NCI-H345 treated with DMSO at 0.1 percent for 48 hours (cell line): ENCODE results near the gene HSPA2.
A peak's percentile ranks its signal among the peaks of the same experiment; 100 is the strongest.
"Not testable (repeated sequence)": the region's sequence is repeated elsewhere in the genome, so short reads cannot be mapped to it uniquely, and the experiment has no call there.

ENCODE experiments used
- DNase-seq: peaks from one replicate; lab custom pipeline; 2025; ENCODE audit not compliant: unreplicated experiment; lab: John Stamatoyannopoulos, UW

Gene HSPA2

DNA sequence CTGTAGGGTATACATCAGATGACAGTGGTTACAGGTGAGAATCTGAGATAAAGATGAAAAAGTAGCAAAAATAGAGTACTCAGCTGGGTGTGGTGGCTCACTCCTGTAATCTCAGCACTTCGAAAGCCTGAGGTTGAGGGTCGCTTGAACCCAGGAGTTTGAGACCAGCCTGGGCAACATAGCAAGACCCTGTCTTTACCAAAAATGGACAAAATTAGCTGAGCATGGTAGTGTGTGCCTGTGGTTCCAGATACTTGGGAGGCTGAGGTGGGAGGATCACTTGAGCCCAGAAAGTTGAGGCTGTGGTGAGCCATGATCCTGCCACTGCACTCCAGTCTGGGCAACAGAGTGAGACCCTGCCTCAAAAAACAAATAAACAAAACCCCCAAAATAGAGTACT lies 17.7 kb downstream of the HSPA2 start:
- DNase-seq = not testable (repeated sequence)

GRCh38 chr14:64561631-64562030 lies 21.1 kb downstream of the HSPA2 start:
- no peak for DNase-seq

GRCh38 chr14:64562436-64562835 lies 21.9 kb downstream of the HSPA2 start:
- no peak for DNase-seq

DNA sequence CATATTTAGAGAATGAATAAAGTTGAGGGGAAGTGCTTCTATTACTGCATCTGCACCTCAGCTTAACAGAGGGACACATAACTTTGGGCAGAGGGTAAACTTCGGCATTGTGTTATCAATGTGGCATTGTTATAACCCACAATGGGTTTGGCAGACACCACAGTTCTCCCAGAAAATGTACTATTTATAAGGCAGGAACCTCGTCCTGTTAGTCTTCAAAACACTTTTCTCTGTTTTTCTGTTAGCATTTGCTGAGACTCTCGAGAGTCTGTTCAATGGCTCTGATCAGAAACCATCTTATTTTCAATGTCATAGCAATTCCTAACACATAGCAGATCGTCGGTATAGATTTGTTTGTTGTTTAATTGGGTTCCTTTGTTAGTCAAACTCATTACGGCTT lies 23.2 kb downstream of the HSPA2 start:
- DNase-seq = no peak

DNA sequence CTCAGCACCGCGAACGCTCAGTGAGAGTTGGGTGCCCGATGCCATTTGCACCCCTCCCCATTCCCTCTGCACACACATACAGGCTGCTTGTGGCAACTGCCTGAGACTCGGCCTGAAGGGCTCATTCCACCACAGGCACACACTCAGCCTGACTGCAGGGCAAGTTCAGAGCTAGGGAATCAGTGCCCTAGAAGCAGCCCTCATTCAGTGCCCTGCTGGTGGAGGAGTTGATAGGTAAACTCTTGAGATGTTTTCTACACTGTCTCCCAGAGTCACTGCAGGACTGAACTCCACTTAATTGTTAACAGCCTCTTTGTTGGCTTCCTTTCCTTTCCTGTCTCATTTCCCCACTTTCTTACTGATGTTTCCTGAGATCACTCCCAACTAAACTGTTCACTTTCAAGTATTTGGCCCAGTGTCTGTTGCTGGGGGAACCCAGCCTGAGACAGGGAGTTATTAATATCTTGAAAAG lies 26.1 kb downstream of the HSPA2 start:
- no peak for DNase-seq

- no peak for DNase-seq
Observed at GRCh38 chr14:64569138-64569631, 28.6 kb downstream of the HSPA2 start.

DNA sequence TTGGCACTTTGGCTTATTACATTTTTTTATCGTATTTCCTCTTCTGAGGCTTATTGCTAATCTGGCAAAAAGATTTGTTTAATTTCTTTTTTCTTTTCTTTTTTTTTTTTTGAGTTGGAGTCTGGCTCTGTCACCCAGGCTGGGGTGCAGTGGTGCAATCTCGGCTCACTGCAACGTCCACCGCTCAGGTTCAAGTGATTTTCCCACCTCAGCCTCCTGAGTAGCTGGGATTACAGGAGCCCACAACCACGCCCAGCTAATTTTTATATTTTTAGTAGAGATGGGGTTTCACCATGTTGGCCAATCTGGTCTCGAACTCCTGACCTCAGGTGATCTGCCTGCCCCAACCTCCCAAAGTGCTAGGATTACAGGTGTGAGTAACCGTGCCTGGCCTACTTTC lies 29.1 kb downstream of the HSPA2 start:
- not testable (repeated sequence) for DNase-seq

DNA sequence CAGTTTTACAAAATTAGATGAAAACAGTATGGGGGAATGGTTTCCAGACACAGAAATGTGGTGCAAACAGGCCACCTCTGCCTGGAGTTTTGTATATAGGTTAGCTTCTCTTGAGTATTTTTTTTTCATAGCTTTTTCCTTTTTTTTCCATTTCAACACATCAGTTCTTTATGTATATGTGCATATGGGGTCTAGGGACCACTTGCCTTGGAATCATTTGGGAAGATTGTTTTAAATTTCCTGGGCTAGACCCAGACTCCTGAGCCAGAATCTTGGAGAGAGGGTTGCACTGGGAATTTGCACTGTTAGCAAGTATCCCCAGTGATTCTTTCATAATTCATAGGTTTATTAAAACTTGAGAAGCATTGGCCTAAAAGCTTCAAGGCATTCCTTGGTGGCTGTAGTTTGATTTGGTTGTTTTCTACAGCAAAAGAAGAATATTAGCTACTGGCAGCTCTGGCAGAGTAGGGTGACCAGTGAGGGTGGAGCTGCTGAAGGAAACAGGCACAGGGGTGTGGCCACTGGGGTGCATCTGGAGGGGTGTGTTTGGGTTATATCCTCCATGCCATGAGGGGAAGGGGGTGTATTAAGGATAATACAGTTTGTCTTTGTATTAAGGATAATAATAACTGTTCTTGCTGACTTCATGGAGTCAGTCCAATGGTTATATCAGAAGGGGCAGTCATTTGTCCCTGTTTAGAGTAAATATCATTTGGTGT lies 32.0 kb downstream of the HSPA2 start:
- DNase-seq = no peak

DNA sequence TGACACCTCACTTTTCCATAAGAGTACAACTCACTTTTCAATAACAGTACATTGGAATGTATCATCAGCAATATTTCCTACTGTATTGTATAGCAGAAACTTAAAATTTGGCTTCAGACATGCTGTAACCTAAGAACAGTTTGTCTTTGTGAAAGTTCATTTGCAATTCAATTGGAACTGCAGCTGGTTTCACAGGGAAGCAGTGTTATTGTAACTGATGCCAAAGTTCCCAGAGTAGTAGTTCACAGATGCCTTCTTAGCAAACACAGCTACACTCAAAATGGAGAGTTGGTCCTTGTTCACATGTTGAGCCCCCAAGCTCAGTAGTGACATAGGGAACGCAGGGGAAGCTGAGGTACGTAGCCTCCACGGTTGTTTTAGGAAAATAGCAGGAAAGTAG lies 32.6 kb downstream of the HSPA2 start:
- peak; percentile 30 for DNase-seq

DNA sequence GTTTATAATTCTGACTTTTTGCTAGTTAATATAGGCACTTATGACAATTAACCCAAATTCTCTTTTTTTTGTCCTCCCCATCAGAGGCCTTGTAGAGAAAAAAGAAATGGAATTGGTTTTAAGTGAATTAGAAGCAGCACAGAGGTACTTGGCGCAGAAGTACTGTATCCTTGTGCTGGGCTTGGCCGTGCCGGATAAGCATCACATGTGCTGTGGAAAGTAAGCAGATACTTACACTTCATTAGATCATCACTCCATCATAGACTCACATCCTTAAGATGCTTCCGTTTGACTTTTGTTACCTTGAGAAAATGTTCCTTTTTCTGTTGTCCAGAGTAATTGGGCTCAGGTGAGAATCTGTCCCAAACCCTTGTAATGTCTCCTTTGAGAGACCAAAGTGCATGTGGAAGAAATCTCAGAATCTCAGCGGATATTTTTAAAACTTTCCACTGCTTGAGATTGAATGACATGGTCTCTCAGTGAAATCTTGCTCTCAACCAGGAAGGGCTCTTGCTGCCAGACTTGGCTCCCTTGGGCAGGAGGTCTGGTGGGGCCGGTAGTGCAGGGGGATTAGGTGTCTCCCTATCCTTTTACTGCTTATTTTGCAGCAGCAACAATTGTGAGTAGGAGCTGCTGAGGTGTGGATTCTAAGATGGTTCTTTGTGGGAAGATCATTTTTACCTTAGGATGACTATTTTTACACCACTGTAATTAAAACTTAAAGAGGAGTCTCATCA lies 34.0 kb downstream of the HSPA2 start:
- no peak for DNase-seq

DNA sequence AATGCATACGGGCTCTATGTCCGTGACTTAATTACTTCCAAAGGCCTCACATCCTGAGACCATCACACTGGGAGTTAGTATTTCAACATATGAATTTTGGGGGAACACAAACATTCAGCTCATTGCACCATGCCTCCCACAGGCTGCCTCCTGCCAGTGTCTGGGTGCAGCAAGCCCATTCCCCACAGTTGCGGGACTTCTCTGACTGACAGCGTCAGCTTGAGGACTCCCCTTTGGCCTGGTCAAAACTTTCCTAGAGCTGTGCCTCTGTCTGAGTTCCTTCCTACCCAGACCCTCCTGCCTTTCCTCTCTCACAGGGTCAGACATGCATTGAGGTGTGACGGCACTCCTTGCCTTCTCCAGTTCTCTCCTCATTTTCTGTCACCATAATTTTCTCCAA lies 36.7 kb downstream of the HSPA2 start:
- no peak for DNase-seq

DNA sequence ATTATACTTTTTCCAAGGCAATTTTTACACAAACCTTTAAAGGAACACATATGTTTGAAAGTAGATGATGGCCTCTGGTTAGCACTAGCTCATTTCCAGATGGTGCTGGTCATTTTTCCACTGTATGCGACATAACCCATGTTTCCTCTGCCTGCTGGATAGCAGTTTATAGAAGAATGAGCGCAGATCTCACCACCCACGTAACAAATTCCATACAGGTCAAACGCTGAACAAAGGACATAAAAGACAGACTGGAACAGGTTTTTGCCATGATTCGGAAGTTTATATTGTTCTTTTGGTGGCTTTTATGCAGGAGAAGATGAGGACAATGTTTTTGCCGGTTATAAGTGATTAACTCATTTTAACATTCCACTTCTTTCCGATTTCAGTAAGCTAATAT lies 39.9 kb downstream of the HSPA2 start:
- no peak for DNase-seq

DNA sequence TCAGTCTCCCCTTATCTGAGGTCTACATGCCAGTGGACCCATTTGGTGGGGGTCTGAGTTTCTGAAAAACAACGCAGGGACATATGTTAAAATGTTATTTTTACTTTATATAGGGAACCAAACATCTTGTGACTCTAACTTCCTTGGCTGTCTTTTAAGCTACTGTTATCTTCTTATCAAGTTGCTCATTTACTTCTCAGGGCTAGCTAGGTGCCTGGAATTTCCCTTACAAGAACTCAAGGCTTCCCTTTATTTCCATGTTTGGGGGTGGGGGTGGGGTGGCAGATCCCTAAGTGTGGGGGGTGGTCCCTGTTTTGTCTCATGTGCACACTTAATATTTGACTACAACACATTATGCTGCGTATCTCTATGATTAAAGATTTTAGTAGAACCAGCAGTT lies 40.8 kb downstream of the HSPA2 start:
- DNase-seq = no peak

GRCh38 chr14:64581817-64582216 lies 41.3 kb downstream of the HSPA2 start:
- no peak for DNase-seq

- no peak for DNase-seq
Observed at GRCh38 chr14:64584190-64584589, 43.6 kb downstream of the HSPA2 start.

DNA sequence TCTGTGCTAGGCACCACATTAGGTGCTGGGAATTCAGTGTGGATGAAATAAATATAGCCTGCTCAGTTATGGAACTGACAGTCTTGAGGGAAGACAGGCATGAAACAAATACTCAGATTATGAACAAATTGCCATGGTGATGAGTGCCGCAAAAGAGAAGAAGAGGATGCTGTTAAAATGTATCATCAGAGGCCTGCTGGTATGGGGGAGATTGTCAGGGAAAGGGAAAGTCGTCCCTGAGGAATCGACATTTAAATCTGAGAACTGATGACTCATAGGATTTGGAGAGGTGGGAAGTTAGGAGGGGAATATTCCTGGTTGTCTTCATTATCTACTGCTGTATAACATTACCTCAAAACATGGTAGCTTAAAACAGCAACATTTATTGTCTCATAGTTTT lies 51.3 kb downstream of the HSPA2 start:
- DNase-seq = no peak
